HEK293 (cell line): ENCODE results near the gene IGFBPL1.

Source experiments
- CTCF ChIP-seq: fragments of 450-650 bp; formaldehyde crosslinking; IDR thresholded peaks from 2 replicates; pipeline ENCODE4 v1.5.1; 2016; ENCODE audit warnings: missing biosample characterization, missing genetic modification characterization
- GLI4 ChIP-seq: fragments of 450-650 bp; formaldehyde crosslinking; IDR thresholded peaks from 2 replicates; pipeline ENCODE4 v1.5.1; 2016; ENCODE audit warnings: missing biosample characterization, missing genetic modification characterization
- ZBTB44 ChIP-seq: fragments of 450-650 bp; IDR thresholded peaks from 2 replicates; pipeline ENCODE4 v1.5.1; 2018; ENCODE audit warnings: missing biosample characterization, mild to moderate bottlenecking, missing genetic modification characterization
- ZNF16 ChIP-seq: fragments of 450-650 bp; formaldehyde crosslinking; IDR thresholded peaks from 2 replicates; pipeline ENCODE4 v1.5.1; 2016; ENCODE audit warnings: low read depth, missing biosample characterization, missing genetic modification characterization
- ZNF221 ChIP-seq: fragments of 450-650 bp; formaldehyde crosslinking; IDR thresholded peaks from 2 replicates; pipeline ENCODE4 v1.5.1; 2017; ENCODE audit warnings: missing biosample characterization, missing genetic modification characterization, borderline replicate concordance

GRCh38 chr9:38390442-38390841 is 33.8 kb downstream of the IGFBPL1 start:
- TF ChIP-seq CTCF (no peak), GLI4 (no peak), ZBTB44 (tag by site-specific recombination) (no peak), ZNF16 (no peak), ZNF221 (tag by site-specific recombination) (no peak)
